PC-9 (cell line): ENCODE data around the gene SOX18. TPM values are rescaled to one million over a fixed set of nuclear protein-coding genes. Genes with fewer than 3 reads are reported as not detected.

ENCODE experiments used
- BruUV-seq: library from RNA; stranded (reverse); fragments of 400-500 nt; replicated peaks from 2 replicates; lab custom pipeline; 2021; lab: Mats Ljungman, UMichigan
- CTCF ChIA-PET: fragments of 300-600 bp; sonication (Branson Sonifier 250); formaldehyde crosslinking; loops from one replicate; lab custom pipeline; 2022; ENCODE audit warnings: antibody characterized with exemption; lab: Charles Lee
- POLR2A ChIA-PET: fragments of 300-600 bp; sonication (Branson Sonifier 250); formaldehyde crosslinking; loops from one replicate; lab custom pipeline; 2022; ENCODE audit warnings: antibody characterized with exemption; ENCODE audit not compliant: unreplicated experiment; lab: Charles Lee
- DNase-seq, 2 experiments: peaks; one replicate each; pipeline versions ENCODE4 v3.0.0 to v3.0.0-alpha.2; 2015 to 2022; ENCODE audit warnings: mixed read lengths in 1 of 2
- H2AFZ ChIP-seq: fragments of 200-600 bp; sonication (generic); 2 replicates; pipeline ENCODE4 v1.8.1; 2017; ENCODE audit warnings: antibody characterized with exemption
- H3F3A ChIP-seq: fragments of 200-600 bp; sonication (generic); 2 replicates; pipeline ENCODE4 v1.8.1; 2017; ENCODE audit warnings: antibody characterized with exemption, mild to moderate bottlenecking, low read depth; ENCODE audit not compliant: insufficient read depth
- H3K27ac ChIP-seq: fragments of 200-600 bp; sonication (generic); 2 replicates; pipeline ENCODE4 v1.6.1; 2016; ENCODE audit warnings: mixed run types
- H3K27me3 ChIP-seq: fragments of 200-600 bp; sonication (generic); 2 replicates; pipeline ENCODE4 v1.6.1; 2016; ENCODE audit warnings: low read depth, mixed run types; ENCODE audit not compliant: insufficient read depth
- H3K36me3 ChIP-seq: fragments of 200-600 bp; sonication (generic); 2 replicates; pipeline ENCODE4 v1.6.1; 2016; ENCODE audit warnings: low read depth, mixed run types
- H3K4me1 ChIP-seq: fragments of 200-600 bp; sonication (generic); replicated peaks from 2 replicates; pipeline ENCODE4 v1.6.1; 2016; ENCODE audit warnings: mixed run types; ENCODE audit not compliant: insufficient read depth
- H3K4me2 ChIP-seq: fragments of 200-600 bp; sonication (generic); 2 replicates; pipeline ENCODE4 v1.6.1; 2017; ENCODE audit warnings: mixed run types
- H3K4me3 ChIP-seq: fragments of 200-600 bp; sonication (generic); 2 replicates; pipeline ENCODE4 v1.6.1; 2016; ENCODE audit warnings: mixed run types
- H3K79me2 ChIP-seq: fragments of 200-600 bp; sonication (generic); 2 replicates; pipeline ENCODE4 v1.6.1; 2017; ENCODE audit warnings: low read depth, mixed run types
- H3K9me2 ChIP-seq: fragments of 200-600 bp; sonication (generic); 2 replicates; pipeline ENCODE4 v1.8.1; 2017; ENCODE audit warnings: mild to moderate bottlenecking; ENCODE audit not compliant: insufficient read depth
- H3K9me3 ChIP-seq: fragments of 200-600 bp; sonication (generic); 2 replicates; pipeline ENCODE4 v1.8.1; 2016; ENCODE audit warnings: low read depth; ENCODE audit not compliant: insufficient read depth
- H4K20me1 ChIP-seq: fragments of 200-600 bp; sonication (generic); 2 replicates; pipeline ENCODE4 v1.8.1; 2017; ENCODE audit not compliant: insufficient read depth
- EZH2 ChIP-seq: fragments of 200-600 bp; sonication (generic); IDR thresholded peaks from 2 replicates; pipeline ENCODE4 v1.8.0; 2017; ENCODE audit warnings: antibody characterized with exemption, low read depth
- intact Hi-C: fragments of 100-400 bp; cut with micrococcal nuclease; formaldehyde crosslinking; loops from one replicate; pipeline ENCODE4 v1.10.0; 2022; ENCODE audit not compliant: unreplicated experiment
- total RNA-seq: library from RNA; stranded (reverse); gene quantifications from 2 replicates; pipeline ENCODE4 v1.2.3, GENCODE V29; 2021
- TF ChIP-seq, protein P1 (sequence below): fragments of 200-600 bp; sonication (generic); conservative IDR thresholded peaks from 2 replicates; pipeline ENCODE4 v1.6.1; 2017; ENCODE audit warnings: mixed run types, antibody characterized with exemption, mild to moderate bottlenecking, moderate library complexity

Gene SOX18
- total RNA-seq, 1 experiment from 2014 or later = not detected

DNA sequence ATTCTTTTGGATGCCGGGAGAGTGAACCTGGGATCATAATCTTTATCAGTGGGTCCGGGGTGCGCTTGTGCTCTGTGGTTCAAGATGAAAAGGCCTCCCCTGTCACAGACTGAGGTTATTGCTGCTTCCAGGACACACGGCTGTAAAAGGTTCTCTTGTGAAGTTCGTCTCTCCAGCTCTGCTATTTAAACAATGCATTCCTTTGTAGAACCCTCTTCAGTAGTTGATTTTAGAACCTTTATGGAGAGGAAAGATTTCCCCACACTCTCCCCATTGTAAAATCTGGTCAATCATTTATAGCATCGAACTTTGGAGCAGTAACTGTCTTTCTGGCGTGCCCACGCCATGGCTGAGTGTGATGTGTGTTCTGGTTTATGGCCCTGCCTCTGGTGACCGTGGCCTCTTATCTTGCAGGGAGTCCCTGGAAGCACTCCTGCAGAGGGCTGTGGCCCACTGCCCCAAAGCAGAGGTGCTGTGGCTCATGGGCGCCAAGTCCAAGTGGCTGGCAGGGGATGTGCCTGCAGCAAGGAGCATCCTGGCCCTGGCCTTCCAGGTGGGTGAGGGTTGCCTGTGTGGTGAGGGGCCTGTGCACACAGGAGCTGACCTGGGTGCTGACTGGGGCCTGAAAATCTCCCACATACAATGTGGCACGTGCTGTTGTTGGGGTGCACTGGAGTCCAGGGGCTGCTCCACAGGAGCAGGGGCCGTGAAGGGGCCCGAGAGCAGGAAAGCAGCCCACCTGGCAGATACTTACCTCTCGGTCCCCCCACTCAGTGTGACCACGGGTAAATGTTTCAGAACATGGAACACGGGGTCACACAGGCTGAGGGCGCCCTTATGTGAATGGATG is 25.1 kb downstream of the SOX18 start:
- no peaks in the 10 kb centered on the region for H3K9me3 ChIP-seq
- CTCF ChIA-PET = no interaction called here
- BruUV-seq = no TSS peak

DNA sequence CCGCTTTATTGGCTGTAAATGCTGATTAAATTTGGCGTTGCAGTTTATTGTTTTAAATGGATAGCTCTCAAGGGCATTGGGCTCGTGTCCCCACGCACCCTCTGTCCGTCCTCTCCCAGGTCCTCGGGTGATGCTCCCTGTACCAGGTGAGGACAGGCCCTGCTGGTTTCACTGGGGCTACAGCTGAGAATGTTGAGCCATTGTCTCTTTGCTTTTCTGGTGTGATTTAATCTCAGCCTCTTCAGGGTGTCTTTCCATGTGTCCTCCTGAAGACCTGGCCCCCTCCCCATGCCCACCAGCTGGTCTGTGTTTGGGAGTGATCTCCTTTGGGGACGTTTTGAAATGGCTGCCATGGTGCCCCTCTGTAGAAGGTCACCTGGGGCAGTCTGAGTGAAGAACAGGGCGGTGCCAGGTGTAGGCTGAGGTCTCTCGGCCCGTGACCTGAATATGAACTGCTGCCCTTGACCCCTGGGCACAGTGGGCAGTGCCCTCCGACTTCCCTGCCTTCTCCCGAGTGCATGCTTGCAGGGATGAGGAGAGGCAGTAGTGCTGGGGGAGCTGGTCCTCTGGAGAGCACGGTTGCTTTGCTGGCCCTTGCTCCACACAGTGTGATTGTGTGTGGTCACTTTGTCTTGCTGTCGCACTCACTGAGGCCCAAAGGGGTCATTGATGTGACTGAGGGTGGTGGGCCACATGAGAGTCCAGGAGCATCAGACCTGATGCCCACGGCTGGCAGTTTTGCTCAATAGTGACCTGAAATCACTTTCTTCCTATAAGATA is 25.9 kb downstream of the SOX18 start:
- Histone ChIP-seq H3K9me3 (no peaks in the 10 kb centered on the region), H3K9me2 (no peaks in the 10 kb centered on the region), H3K4me1 (no peaks in the 10 kb centered on the region), H3K27me3 (no peaks in the 10 kb centered on the region), H3F3A (peaks cover 22% of the 10 kb centered on the region), H3K4me3 (no peak overlapping the region), H4K20me1 (peaks cover 21% of the 10 kb centered on the region), H3K36me3 (peaks cover 22% of the 10 kb centered on the region), H2AFZ (no peak overlapping the region), H3K27ac (no peak overlapping the region), H3K4me2 (no peak overlapping the region), H3K79me2 (no peaks in the 10 kb centered on the region)
- BruUV-seq = no TSS peak
- ChIA-PET CTCF (no interaction called here), POLR2A (no interaction called here)
- TF ChIP-seq EZH2 = no peak
- TF ChIP-seq, protein P1, sequence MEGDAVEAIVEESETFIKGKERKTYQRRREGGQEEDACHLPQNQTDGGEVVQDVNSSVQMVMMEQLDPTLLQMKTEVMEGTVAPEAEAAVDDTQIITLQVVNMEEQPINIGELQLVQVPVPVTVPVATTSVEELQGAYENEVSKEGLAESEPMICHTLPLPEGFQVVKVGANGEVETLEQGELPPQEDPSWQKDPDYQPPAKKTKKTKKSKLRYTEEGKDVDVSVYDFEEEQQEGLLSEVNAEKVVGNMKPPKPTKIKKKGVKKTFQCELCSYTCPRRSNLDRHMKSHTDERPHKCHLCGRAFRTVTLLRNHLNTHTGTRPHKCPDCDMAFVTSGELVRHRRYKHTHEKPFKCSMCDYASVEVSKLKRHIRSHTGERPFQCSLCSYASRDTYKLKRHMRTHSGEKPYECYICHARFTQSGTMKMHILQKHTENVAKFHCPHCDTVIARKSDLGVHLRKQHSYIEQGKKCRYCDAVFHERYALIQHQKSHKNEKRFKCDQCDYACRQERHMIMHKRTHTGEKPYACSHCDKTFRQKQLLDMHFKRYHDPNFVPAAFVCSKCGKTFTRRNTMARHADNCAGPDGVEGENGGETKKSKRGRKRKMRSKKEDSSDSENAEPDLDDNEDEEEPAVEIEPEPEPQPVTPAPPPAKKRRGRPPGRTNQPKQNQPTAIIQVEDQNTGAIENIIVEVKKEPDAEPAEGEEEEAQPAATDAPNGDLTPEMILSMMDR = no peak
- intact Hi-C loops = no loop called here
- DNase-seq = no peak

More for the DNA sequence above, 25.1 kb downstream of the SOX18 start:
- no peaks in the 10 kb centered on the region for H3K27me3 ChIP-seq
- no peak overlapping the region for H3K4me3 ChIP-seq
- H2AFZ ChIP-seq = no peak overlapping the region
- no peaks in the 10 kb centered on the region for H3K9me2 ChIP-seq
- H3K27ac ChIP-seq = no peak overlapping the region
- no peak for DNase-seq
- POLR2A ChIA-PET = no interaction called here
- intact Hi-C loops = no loop called here
- H3K4me2 ChIP-seq = no peak overlapping the region
- TF ChIP-seq, protein P1 = no peak
- no peak for TF ChIP-seq EZH2
- H3K4me1 ChIP-seq = no peaks in the 10 kb centered on the region
- H3F3A ChIP-seq = peaks cover 20% of the 10 kb centered on the region
- H3K36me3 ChIP-seq = peaks cover 23% of the 10 kb centered on the region
- H4K20me1 ChIP-seq = peaks cover 21% of the 10 kb centered on the region
- no peaks in the 10 kb centered on the region for H3K79me2 ChIP-seq

DNA sequence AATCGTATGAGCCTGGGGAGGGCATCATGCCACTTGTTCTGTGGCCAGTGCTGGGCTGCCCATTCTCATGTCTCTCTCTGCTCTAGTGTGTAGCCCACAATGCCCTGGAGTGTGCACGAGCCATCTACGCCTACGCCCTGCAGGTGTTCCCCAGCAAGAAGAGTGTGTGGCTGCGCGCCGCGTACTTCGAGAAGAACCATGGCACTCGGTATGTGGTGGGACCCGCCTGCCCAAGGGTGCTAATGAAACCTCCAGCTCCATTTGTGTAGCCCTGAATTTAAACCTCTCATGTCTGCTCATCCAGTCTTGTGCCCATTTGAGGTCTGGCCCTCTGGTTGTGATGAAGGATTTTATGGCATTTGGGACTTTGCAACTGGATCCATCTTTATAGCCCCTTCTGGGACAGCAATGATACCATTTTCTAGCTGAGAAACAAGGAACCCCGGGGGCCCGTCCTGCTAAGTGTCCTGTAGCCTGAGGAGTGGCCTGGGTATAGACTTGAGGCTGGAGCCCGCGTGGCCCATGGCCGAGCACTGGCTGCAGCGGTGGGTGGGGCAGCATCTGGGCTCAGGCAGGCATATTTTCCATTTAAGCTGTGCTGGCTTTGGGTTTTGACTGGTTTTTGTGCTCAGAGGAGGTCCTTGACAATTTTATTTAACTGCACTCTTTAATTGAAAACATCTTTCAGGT is 26.6 kb downstream of the SOX18 start:
- H4K20me1 ChIP-seq = peaks cover 17% of the 10 kb centered on the region
- no TSS peak for BruUV-seq
- TF ChIP-seq, protein P1 = no peak
- TF ChIP-seq EZH2 = no peak
- no peaks in the 10 kb centered on the region for H3K79me2 ChIP-seq
- peaks cover 22% of the 10 kb centered on the region for H3F3A ChIP-seq
- H3K4me1 ChIP-seq = no peaks in the 10 kb centered on the region
- H3K36me3 ChIP-seq = peaks cover 22% of the 10 kb centered on the region
- intact Hi-C loops = no loop called here
- ChIA-PET CTCF (no interaction called here), POLR2A (no interaction called here)
- H3K4me3 ChIP-seq = no peak overlapping the region
- no peaks in the 10 kb centered on the region for H3K27me3 ChIP-seq
- H3K9me2 ChIP-seq = no peaks in the 10 kb centered on the region
- H3K9me3 ChIP-seq = no peaks in the 10 kb centered on the region
- no peak overlapping the region for H3K27ac ChIP-seq
- DNase-seq = no peak
- no peak overlapping the region for H2AFZ ChIP-seq
- H3K4me2 ChIP-seq = no peak overlapping the region
